ENCODE measurements around the gene DHRSX.
A peak's percentile ranks its signal among the peaks of the same experiment; 100 is the strongest.

DHRSX gene

DNA sequence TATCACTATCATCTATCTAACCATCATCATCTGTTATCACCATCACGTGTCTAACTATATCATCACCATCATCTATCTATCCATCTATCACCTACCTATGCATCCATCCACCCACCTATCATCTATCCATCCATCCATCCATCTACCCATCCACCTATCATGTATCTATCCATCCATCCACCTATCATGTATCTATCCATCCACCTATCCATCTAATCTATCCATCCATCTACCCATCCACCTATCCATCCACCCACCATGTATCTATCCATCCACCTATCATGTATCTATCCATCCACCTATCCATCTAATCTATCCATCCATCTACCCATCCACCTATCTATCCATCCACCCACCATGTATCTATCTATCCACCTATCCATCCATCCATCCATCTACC, 316.7 kb downstream of the DHRSX start:
- no peak for DNase-seq

DNA sequence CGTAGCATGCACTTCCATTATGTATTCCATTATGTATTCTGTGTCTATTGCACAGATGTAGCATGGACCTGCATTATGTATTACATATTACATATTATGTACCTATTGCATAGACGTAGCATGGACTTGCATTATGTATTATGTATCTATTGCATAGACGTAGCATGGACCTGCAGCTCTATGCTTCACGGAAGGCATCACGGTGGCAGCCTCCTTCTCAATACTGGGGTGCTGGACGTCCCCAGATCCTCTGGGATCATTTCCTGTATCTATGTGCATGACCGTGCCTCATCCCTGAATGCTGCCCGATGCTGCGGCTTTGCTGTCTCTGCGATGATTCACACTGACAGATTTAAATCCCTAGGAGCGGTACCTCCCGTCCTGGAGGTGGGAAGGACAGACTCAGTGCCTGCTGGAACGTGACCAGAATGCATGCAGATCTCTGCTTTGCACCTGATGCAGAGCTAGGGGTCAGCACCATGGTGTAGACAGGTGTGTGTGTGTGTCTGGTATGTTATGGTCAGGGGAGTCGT, 317.5 kb downstream of the DHRSX start:
- peak; percentile 4 for DNase-seq

DNA sequence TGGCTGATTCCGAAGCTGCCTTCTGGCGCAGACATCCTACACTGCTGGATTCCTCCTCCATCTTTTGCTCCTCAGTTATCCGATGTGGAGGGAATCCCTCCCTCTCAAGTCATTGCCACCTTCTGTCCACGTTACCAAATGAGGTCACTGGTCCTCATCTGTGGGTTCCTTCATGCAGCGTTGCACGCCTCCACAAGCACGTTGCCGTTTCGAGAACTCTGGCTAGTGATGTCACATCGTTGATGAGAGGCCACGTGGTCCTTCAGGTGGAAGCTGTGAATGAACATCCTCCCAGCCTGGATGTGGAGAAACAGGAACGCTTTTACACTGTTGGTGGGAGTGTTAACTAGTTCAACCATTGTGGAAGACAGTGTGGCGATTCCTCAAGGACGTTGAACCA, 323.2 kb downstream of the DHRSX start:
- DNase-seq, result no peak

DNA sequence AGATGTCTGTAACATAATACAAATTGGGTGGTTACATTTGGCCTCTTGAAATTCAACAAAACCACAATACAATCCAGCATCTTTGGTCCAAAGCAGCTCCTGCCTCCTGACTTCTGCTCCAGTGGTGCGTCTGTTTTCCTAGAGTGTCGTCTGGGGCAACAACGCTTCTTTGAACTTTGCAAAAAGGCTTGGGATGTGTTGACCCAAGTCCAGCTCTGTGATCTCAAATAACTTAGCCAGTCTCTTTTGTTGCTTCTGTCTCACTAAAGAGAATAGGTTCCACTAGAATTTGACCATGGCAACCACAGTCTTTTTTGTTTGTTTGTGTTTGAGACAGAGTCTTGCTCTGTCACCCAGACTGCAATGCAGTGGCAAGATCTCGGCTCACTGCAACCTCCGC, 324.0 kb downstream of the DHRSX start:
- DNase-seq, result no peak

DNA sequence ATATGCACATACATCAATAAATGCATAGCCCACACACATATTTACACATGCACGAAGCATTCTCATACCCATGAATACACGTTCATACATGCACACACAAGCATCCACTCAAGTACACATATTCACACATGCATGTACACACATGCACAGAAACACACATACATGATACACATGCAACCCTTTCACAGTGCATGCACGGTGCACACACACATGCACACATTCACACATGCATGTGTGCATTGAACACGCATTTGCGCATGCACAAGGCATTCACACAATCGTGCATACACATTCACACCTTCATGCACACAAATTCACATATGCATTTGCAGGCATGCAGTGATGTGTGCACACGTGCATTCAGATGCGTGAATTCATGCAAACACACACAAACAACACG, 324.5 kb downstream of the DHRSX start:
- DNase-seq, result no peak

DNA sequence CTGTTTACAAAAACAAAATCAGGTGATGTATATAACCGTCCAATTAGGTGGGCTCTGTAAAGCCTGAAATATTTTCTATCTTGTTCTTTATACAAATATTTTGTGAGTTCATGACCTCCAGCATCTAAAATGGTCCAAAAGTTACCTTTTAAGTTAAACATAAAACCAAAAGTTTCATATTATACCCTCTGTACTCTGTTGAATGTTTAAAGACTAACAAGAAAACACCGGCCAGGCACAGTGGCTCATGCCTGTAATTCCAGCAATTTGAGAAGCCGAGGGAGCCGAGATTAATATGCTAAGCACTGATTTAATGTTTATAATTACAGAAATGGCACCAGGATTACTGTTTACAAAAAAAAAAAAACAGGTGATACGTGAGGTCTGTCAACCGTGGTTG, 328.4 kb downstream of the DHRSX start:
- no peak for DNase-seq
